Body of pancreas (tissue), 4 donors: Measurements from ENCODE around the gene CDX1.

Source experiments
- CTCF ChIP-seq, 7 experiments: fragments of 450-650 bp in 4 of 7; fragments of 200-600 bp in 3 of 7; sonication (generic) in 3 of 7; IDR thresholded peaks; one replicate each; pipeline ENCODE4 v1.5.1; 2016 to 2019; ENCODE audit warnings: antibody characterized with exemption in 7 of 7
- POLR2A ChIP-seq, 3 donors: fragments of 450-650 bp; IDR thresholded peaks; one replicate each; pipeline ENCODE4 v1.6.1; 2016; ENCODE audit warnings: antibody characterized with exemption in 3 of 3, mild to moderate bottlenecking in 2 of 3

GRCh38 chr5:150213530-150213929, 47.0 kb downstream of the CDX1 start:
- no peak for TF ChIP-seq CTCF (IDR thresholded peaks at IDR 0.05)
- no peak for TF ChIP-seq POLR2A (IDR thresholded peaks at IDR 0.05)
